Measurements from ENCODE around the gene NTF3.

NTF3 gene

GRCh38 chr12:5487076-5487475, 55.2 kb downstream of the NTF3 start:
- DNase-seq (ENCODE audit: low read depth in 2 of 2), result no peak

- DNase-seq (ENCODE audit: low read depth in 2 of 2), result peak in 1 of 2 experiments; percentile 30
These were observed 56.2 kb downstream of the NTF3 start for GRCh38 chr12:5487948-5488625.

GRCh38 chr12:5488626-5488955, 56.7 kb downstream of the NTF3 start:
- no peak for DNase-seq (ENCODE audit: low read depth in 2 of 2)

- no peak for DNase-seq (ENCODE audit: low read depth in 2 of 2)
These were observed 57.1 kb downstream of the NTF3 start for GRCh38 chr12:5489017-5489416.

- DNase-seq (ENCODE audit: low read depth in 2 of 2), result peak in 1 of 2 experiments; percentile 36
These were observed 58.0 kb downstream of the NTF3 start for GRCh38 chr12:5489760-5490406.

- no peak for DNase-seq (ENCODE audit: low read depth in 2 of 2)
These were observed 60.7 kb downstream of the NTF3 start for GRCh38 chr12:5492562-5492961.

- DNase-seq (ENCODE audit: low read depth in 2 of 2), result no peak
These were observed 61.1 kb downstream of the NTF3 start for GRCh38 chr12:5493018-5493417.

GRCh38 chr12:5494343-5494742, 62.4 kb downstream of the NTF3 start:
- DNase-seq (ENCODE audit: low read depth in 2 of 2), result no peak

GRCh38 chr12:5497329-5498053, 65.6 kb downstream of the NTF3 start:
- no peak for DNase-seq (ENCODE audit: low read depth in 2 of 2)

- DNase-seq (ENCODE audit: low read depth in 2 of 2), result peak in 1 of 2 experiments; percentile 29
These were observed 66.2 kb downstream of the NTF3 start for GRCh38 chr12:5498076-5498475.

- no peak for DNase-seq (ENCODE audit: low read depth in 2 of 2)
These were observed 66.9 kb downstream of the NTF3 start for GRCh38 chr12:5498806-5499205.

- DNase-seq (ENCODE audit: low read depth in 2 of 2), result peak; percentile 95
These were observed 67.8 kb downstream of the NTF3 start for GRCh38 chr12:5499566-5500330.

GRCh38 chr12:5500331-5500659, 68.4 kb downstream of the NTF3 start:
- no peak for DNase-seq (ENCODE audit: low read depth in 2 of 2)

GRCh38 chr12:5503774-5504173, 71.9 kb downstream of the NTF3 start:
- DNase-seq (ENCODE audit: low read depth in 2 of 2), result no peak

- no peak for DNase-seq (ENCODE audit: low read depth in 2 of 2)
These were observed 73.2 kb downstream of the NTF3 start for GRCh38 chr12:5505116-5505515.

- DNase-seq (ENCODE audit: low read depth in 2 of 2), result no peak
These were observed 73.8 kb downstream of the NTF3 start for GRCh38 chr12:5505751-5506150.

GRCh38 chr12:5506295-5506694, 74.4 kb downstream of the NTF3 start:
- no peak for DNase-seq (ENCODE audit: low read depth in 2 of 2)

- no peak for DNase-seq (ENCODE audit: low read depth in 2 of 2)
These were observed 74.9 kb downstream of the NTF3 start for GRCh38 chr12:5506821-5507231.

- no peak for DNase-seq (ENCODE audit: low read depth in 2 of 2)
These were observed 75.6 kb downstream of the NTF3 start for GRCh38 chr12:5507401-5507935.

GRCh38 chr12:5507944-5508343, 76.0 kb downstream of the NTF3 start:
- DNase-seq (ENCODE audit: low read depth in 2 of 2), result no peak

GRCh38 chr12:5509102-5509501, 77.2 kb downstream of the NTF3 start:
- DNase-seq (ENCODE audit: low read depth in 2 of 2), result no peak

GRCh38 chr12:5509557-5509956, 77.6 kb downstream of the NTF3 start:
- no peak for DNase-seq (ENCODE audit: low read depth in 2 of 2)
